NCI-H128 (cell line): ENCODE data around the gene CDS1.
"Not testable (repeated sequence)": the region's sequence is repeated elsewhere in the genome, so short reads cannot be mapped to it uniquely, and the experiment has no call there.

ENCODE experiments used
- DNase-seq: peaks from one replicate; lab custom pipeline; 2025; ENCODE audit not compliant: unreplicated experiment; lab: John Stamatoyannopoulos, UW

The CDS1 gene

GRCh38 chr4:84582988-84583875, at the start of gene CDS1:
Gene CDS1 (plus strand): TSS chr4:84583127. CDS start chr4:84583402, 275 bp downstream.
- DNase-seq, result no peak

- DNase-seq, result no peak
Observed at GRCh38 chr4:84535901-84536300, 47.0 kb upstream of the CDS1 start.

GRCh38 chr4:84545093-84545492, 37.8 kb upstream of the CDS1 start:
- DNase-seq, result no peak

GRCh38 chr4:84547211-84547610, 35.7 kb upstream of the CDS1 start:
- DNase-seq, result no peak

DNA sequence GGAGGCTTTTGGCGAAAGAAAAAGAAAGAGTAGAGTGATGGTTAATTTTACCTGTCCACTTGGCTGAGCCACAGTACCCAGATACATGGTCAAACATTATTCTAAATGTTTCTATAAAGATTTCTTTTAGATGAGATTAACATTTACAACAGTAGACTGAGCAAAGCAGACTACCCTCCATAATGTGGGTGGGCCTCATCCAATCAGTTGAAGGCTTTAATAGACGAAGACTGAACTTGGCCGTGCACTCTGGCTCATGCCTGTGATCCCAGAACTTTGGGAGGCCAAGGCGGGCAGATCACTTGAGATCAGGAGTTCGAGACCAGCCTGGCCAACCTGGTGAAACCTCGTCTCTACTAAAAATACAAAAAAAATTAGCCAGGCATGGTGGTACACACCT, 33.7 kb upstream of the CDS1 start:
- not testable (repeated sequence) for DNase-seq

GRCh38 chr4:84562156-84562555, 20.8 kb upstream of the CDS1 start:
- DNase-seq, result no peak

- no peak for DNase-seq
Observed at GRCh38 chr4:84563002-84563401, 19.9 kb upstream of the CDS1 start.

DNA sequence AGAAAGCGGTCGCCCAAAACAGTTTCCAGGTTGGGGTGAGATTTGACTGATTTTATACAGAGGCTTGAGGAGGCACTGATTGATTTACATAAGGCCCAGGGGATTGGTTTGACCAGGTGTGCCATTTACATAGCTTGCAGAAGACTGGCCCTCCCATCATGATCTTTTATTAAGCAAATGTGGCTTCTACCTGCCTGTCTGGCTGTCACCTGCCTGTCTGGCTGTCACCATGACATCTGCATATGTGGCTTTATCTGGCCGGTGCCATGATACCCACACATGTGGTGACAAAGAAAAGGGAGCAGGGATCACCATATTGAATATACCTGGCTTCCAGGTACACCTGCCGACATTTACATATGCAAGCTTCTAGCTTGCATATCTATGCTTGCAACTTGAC, 17.0 kb upstream of the CDS1 start:
- DNase-seq, result no peak

DNA sequence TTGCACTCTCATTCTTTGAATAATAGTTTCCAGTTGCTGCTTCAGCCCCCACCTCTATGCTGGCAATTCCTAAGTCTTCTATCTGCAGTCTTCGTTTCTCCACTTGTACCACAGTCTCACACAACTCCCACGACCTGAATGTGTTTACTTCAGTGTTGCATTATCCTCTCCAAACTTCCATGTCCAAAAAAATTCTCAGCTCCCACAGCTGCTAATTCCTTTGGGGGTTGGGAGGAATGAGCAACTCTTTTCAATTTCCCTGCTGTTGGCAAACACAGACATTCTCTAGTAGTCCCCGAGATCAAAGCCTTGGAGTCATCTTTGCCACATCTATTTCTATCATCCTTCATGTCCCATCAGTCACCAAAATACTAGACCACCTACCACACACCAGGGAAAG, 14.4 kb upstream of the CDS1 start:
- DNase-seq, result no peak

DNA sequence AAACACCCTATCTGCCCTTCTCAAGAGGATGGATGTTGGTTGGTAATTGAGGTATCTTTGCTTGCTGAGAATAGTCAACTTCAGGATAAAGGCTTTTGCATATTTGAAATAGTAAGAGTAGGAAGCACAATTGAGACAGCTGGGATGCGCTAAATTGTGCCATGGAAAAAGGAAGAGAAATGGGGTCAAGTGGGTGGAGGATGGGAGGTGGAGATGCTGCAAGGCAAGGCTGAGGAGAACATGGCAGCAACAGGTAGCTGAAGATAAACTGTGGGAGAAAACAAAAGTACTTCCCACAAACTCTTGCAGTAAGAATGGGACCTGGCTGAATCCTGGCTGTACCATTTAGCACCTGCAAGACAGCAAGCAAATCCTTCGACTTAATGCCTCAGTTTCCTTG, 13.9 kb upstream of the CDS1 start:
- DNase-seq, result no peak

- no peak for DNase-seq
Observed at GRCh38 chr4:84573385-84574068, 9.4 kb upstream of the CDS1 start.

DNA sequence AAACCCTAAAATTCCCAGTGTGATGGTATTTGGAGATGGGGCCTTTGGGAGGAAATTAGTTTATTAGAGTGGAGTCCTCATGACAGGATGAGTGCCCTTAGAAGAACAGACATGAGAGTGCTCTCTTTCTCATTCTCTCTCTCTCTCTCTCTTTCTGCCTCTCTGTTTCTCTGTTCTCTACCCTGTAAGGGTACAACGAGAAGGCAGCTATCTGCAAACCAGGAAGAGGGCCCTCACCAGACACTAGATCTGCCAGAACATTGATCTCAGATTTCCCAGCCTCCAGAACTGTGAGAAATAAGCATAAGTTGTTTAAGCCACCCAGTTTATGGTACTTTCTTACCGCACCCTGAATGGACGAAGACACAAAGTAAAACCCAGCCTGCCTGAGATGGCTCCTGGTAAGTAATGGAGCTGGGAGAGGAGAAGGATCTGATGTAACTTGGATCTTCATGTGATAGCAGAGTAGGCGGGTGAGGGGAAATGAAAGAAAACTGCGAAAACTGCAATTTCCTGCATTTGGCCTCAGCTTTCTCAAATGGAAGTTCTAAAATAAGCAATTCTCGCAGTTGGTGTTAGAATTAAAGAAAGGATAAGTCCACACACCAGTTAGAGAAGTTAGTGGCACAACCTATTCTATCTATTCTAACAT, 8.7 kb upstream of the CDS1 start:
- DNase-seq, result no peak

- no peak for DNase-seq
Observed at GRCh38 chr4:84578540-84579402, 4.2 kb upstream of the CDS1 start.

DNA sequence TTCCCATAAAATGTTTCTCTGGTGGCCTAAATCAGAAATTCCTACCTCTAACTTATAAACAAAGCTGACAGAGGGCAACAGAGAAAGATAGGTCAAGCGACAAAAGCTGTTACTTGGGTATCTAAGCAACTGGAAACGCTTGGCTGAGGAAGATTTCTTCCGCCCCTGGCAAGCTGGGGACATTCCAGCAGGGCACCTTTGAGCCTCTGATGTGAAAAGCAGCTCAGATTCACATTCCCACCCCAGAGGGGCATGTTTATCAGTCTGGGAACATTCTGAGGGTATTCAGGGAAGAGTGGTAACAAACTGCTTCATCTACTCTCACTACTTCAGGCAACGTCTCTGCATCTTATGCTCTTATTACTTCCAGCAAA, 3.5 kb upstream of the CDS1 start:
- no peak for DNase-seq

GRCh38 chr4:84582302-84582987, 482 bp upstream of the CDS1 start:
- peak; percentile 71 for DNase-seq

GRCh38 chr4:84583876-84584380, 1.0 kb downstream of the CDS1 start:
- no peak for DNase-seq

- no peak for DNase-seq
Observed at GRCh38 chr4:84585251-84585650, 2.3 kb downstream of the CDS1 start.

- DNase-seq, result no peak
Observed at GRCh38 chr4:84594724-84595123, 11.8 kb downstream of the CDS1 start.

DNA sequence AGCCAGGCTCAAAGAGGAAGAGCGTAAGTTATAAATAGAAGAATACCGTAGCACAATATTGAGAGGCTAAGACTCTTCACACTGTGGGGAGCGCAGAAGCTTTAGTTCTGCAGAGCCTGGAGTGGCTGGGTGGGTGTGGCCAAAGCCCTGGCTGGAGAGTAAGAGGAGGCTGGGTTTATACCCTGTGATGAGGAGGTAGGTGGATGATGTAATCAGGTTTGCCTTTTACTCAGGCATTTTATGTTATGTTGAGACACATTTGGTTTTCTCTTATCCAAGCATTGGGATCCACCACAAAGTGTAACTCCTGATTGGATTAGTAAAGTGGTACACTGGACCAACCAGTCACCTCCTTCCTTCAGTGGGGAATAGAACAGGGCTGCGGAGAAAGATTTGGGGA, 13.9 kb downstream of the CDS1 start:
- no peak for DNase-seq

- DNase-seq, result no peak
Observed at GRCh38 chr4:84597450-84597849, 14.5 kb downstream of the CDS1 start.
